GM18508 (cell line): ENCODE measurements around the gene XPR1.

Source experiments
- ATAC-seq: cut with Tn5 transposase; IDR thresholded peaks from one replicate; pipeline ENCODE4 v1.9.1; 2021; ENCODE audit warnings: moderate number of reproducible peaks; ENCODE audit not compliant: insufficient read depth, unreplicated experiment

The XPR1 gene

GRCh38 chr1:180631766-180632325 lies at the start of gene XPR1:
Gene XPR1, plus strand, starts transcription at chr1:180632022. Its CDS starts 180 bp downstream, at chr1:180632202.
- peak; percentile 92 for ATAC-seq

- ATAC-seq = no peak
These were observed 47.0 kb upstream of the XPR1 start for GRCh38 chr1:180584869-180585268.

GRCh38 chr1:180585994-180586359 lies 45.8 kb upstream of the XPR1 start:
- no peak for ATAC-seq

GRCh38 chr1:180586671-180587155 lies 45.1 kb upstream of the XPR1 start:
- no peak for ATAC-seq

GRCh38 chr1:180588121-180588520 lies 43.7 kb upstream of the XPR1 start:
- ATAC-seq = no peak

- no peak for ATAC-seq
These were observed 40.9 kb upstream of the XPR1 start for GRCh38 chr1:180590889-180591288.

GRCh38 chr1:180593382-180593781 lies 38.4 kb upstream of the XPR1 start:
- no peak for ATAC-seq

GRCh38 chr1:180594723-180595122 lies 37.1 kb upstream of the XPR1 start:
- no peak for ATAC-seq

GRCh38 chr1:180595966-180596365 lies 35.9 kb upstream of the XPR1 start:
- ATAC-seq = no peak

GRCh38 chr1:180597520-180597919 lies 34.3 kb upstream of the XPR1 start:
- ATAC-seq = no peak

GRCh38 chr1:180598333-180598974 lies 33.4 kb upstream of the XPR1 start:
- ATAC-seq = no peak

GRCh38 chr1:180600343-180600742 lies 31.5 kb upstream of the XPR1 start:
- ATAC-seq = no peak

- ATAC-seq = no peak
These were observed 30.3 kb upstream of the XPR1 start for GRCh38 chr1:180601512-180601911.

GRCh38 chr1:180603223-180603849 lies 28.5 kb upstream of the XPR1 start:
- ATAC-seq = no peak

- no peak for ATAC-seq
These were observed 28.0 kb upstream of the XPR1 start for GRCh38 chr1:180603850-180604226.

GRCh38 chr1:180606155-180606554 lies 25.7 kb upstream of the XPR1 start:
- ATAC-seq = no peak

- no peak for ATAC-seq
These were observed 21.9 kb upstream of the XPR1 start for GRCh38 chr1:180609643-180610555.

- no peak for ATAC-seq
These were observed 21.2 kb upstream of the XPR1 start for GRCh38 chr1:180610556-180611015.

- no peak for ATAC-seq
These were observed 20.5 kb upstream of the XPR1 start for GRCh38 chr1:180611016-180611930.

- ATAC-seq = no peak
These were observed 19.2 kb upstream of the XPR1 start for GRCh38 chr1:180612632-180613031.
